ENCODE data around the gene RAB34. TPM values are rescaled to one million over a fixed set of nuclear protein-coding genes. Genes with fewer than 3 reads are reported as not detected.
"Not testable (repeated sequence)": the region's sequence is repeated elsewhere in the genome, so short reads cannot be mapped to it uniquely, and the experiment has no call there.

RAB34 gene
- total RNA-seq, 1 donor from 2014 or later: 63.5 TPM

- DNase-seq (peak; percentile 92), ATAC-seq (peak; percentile 61)
- intact Hi-C loops (cut with DNase I): no loop called here
- no peaks in the 10 kb centered on the region for H3K27me3 ChIP-seq
- H3K36me3 ChIP-seq: peaks cover 36% of the 10 kb centered on the region
- H3K4me3 ChIP-seq: peak within 1 kb of the TSS; percentile 64
- no peak for TF ChIP-seq CTCF (IDR thresholded peaks at IDR 0.05)
- peak within 1 kb of the TSS; percentile 95 for H3K27ac ChIP-seq
- H3K4me1 ChIP-seq: peaks cover 44% of the 10 kb centered on the region
- H3K9me3 ChIP-seq: no peaks in the 10 kb centered on the region
These were observed 8.6 kb upstream of the RAB34 start, which contains the start of gene TLCD1 for GRCh38 chr17:28726226-28726626. TLCD1 (minus strand) TSS chr17:28726233; CDS start chr17:28726097, 136 bp downstream.

GRCh38 chr17:28725660-28726225 lies 8.1 kb upstream of the RAB34 start:
- ATAC-seq (peak; percentile 2), DNase-seq (peak; percentile 85)
- peaks cover 41% of the 10 kb centered on the region for H3K36me3 ChIP-seq
- TF ChIP-seq CTCF (IDR thresholded peaks at IDR 0.05): no peak
- peaks cover 49% of the 10 kb centered on the region for H3K4me1 ChIP-seq
- H3K4me3 ChIP-seq: peak overlapping the region; percentile 64
- intact Hi-C loops (cut with DNase I): no loop called here
- H3K27ac ChIP-seq: peak overlapping the region; percentile 81
- no peaks in the 10 kb centered on the region for H3K9me3 ChIP-seq
- no peaks in the 10 kb centered on the region for H3K27me3 ChIP-seq

- Histone ChIP-seq H3K27ac (peak overlapping the region; percentile 81), H3K4me1 (peaks cover 53% of the 10 kb centered on the region), H3K27me3 (no peaks in the 10 kb centered on the region), H3K36me3 (peaks cover 41% of the 10 kb centered on the region), H3K4me3 (peak overlapping the region; percentile 64), H3K9me3 (no peaks in the 10 kb centered on the region)
- no peak for TF ChIP-seq CTCF (IDR thresholded peaks at IDR 0.05)
- DNase-seq: no peak
- ATAC-seq: no peak
- intact Hi-C loops (cut with DNase I): no loop called here
These were observed 7.5 kb upstream of the RAB34 start for GRCh38 chr17:28725166-28725659.

GRCh38 chr17:28724500-28725165 lies 7.0 kb upstream of the RAB34 start:
- intact Hi-C loops (cut with DNase I): no loop called here
- Histone ChIP-seq H3K27ac (peak overlapping the region; percentile 81), H3K4me1 (peaks cover 52% of the 10 kb centered on the region)

GRCh38 chr17:28723836-28724499 lies 6.3 kb upstream of the RAB34 start:
- Histone ChIP-seq H3K27ac (peak overlapping the region; percentile 81), H3K36me3 (peaks cover 41% of the 10 kb centered on the region), H3K4me1 (peaks cover 49% of the 10 kb centered on the region)
- ATAC-seq; DNase-seq; H3K4me3 ChIP-seq; intact Hi-C loops (cut with DNase I); H3K9me3 ChIP-seq; H3K27me3 ChIP-seq: not testable (repeated sequence)

More at GRCh38 chr17:28724500-28725165, 7.0 kb upstream of the RAB34 start:
- DNase-seq (no peak), ATAC-seq (no peak)
- Histone ChIP-seq H3K9me3 (no peaks in the 10 kb centered on the region), H3K36me3 (peaks cover 41% of the 10 kb centered on the region), H3K27me3 (no peaks in the 10 kb centered on the region), H3K4me3 (peak overlapping the region; percentile 64)
- TF ChIP-seq CTCF (IDR thresholded peaks at IDR 0.05): no peak
